Cardiac muscle cell (in vitro differentiated cells and primary cell): ENCODE data around the gene TIMM22. TPM values are rescaled to one million over a fixed set of nuclear protein-coding genes. Genes with fewer than 3 reads are reported as not detected.
"Not testable (repeated sequence)": the region's sequence is repeated elsewhere in the genome, so short reads cannot be mapped to it uniquely, and the experiment has no call there.

ENCODE experiments used
- DNase-seq, 2 donors: peaks; one replicate each; pipeline versions ENCODE4 v3.0.0 to v3.0.0-alpha.2; 2010 to 2017; ENCODE audit warnings: low read depth in 1 of 2, low spot score in 1 of 2
- H3K27ac ChIP-seq: fragments of 200-600 bp; sonication (generic); 2 replicates; pipeline ENCODE4 v1.5.1; 2016
- H3K27me3 ChIP-seq: fragments of 200-600 bp; sonication (generic); 2 replicates; pipeline ENCODE4 v1.6.0; 2016; ENCODE audit warnings: control low read depth
- H3K36me3 ChIP-seq: fragments of 200-600 bp; sonication (generic); 2 replicates; pipeline ENCODE4 v1.5.1; 2016; ENCODE audit warnings: control low read depth
- H3K4me1 ChIP-seq: fragments of 200-600 bp; sonication (generic); 2 replicates; pipeline ENCODE4 v1.8.1; 2017; ENCODE audit warnings: low read depth, mild to moderate bottlenecking, mixed run types
- H3K4me3 ChIP-seq: fragments of 200-600 bp; sonication (generic); 2 replicates; pipeline ENCODE4 v1.5.1; 2016; ENCODE audit warnings: mild to moderate bottlenecking
- H3K9me3 ChIP-seq: fragments of 200-600 bp; sonication (generic); 2 replicates; pipeline ENCODE4 v1.5.1; 2017; ENCODE audit warnings: low read depth, mild to moderate bottlenecking, control low read depth
- polyA plus RNA-seq: library from polyadenylated mRNA; unstranded; fragments of >200 nt; fragmentation: Nextera tagmentation; extraction: Ambion mirVana; gene quantifications from 2 replicates; pipeline ENCODE4 v1.2.1, GENCODE V29; 2016
- total RNA-seq: library from RNA; depleted of rRNA; stranded (reverse); fragments of >200 nt; gene quantifications from 2 replicates; pipeline ENCODE4 v1.2.3, GENCODE V29; 2016
- TF ChIP-seq, protein P1 (sequence below): IDR thresholded peaks from 2 replicates; pipeline ENCODE4 v1.5.1; 2012; ENCODE audit warnings: low read depth, mild to moderate bottlenecking, low read length

Gene TIMM22
- total and polyA plus RNA-seq, 2 experiments from 2014 or later = 28.4 to 33.1 TPM

DNA sequence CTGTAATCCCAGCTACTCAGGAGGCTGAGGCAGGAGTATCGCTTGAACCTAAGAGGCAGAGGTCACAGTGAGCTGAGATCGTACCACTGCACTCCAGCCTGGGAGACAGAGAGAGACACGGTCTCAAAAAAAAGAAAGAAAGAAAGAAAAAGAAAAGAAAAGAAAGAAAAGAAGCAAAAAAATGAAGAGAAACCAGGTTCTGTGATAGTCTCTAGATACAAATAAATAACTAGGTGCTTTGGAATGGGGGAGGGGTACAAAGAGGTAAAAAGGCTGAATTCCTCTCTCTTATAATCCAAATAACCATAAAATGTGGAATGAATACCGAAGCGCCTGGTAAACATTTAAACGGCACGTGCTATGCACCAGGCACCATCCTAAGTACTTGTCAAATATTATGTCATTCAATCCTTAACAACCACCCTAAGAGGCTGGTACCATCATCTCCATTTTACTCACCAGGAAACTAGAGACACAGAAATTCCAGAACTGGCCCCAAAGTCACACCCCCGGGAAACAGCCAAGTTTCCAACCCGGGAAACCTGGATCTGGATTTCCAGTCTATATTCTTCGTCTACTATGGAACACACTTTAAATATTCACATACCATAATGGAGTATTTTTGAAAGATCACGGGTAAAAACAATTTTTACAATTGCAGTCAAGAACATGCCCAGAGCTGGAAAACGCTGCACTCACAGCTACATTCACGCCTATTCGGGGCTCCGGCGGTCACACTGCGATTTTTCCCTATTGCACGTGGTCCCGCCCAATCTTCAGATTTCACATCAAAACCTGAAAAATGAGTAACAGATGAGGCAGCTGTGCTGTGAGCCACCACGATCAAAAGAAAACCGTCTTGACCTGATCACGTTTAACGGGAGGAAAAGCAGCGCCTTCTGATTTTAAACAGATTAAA is 27.9 kb upstream of the TIMM22 start:
- no peaks in the 10 kb centered on the region for H3K36me3 ChIP-seq
- H3K27ac ChIP-seq = peak overlapping the region; percentile 89
- no peaks in the 10 kb centered on the region for H3K27me3 ChIP-seq
- no peaks in the 10 kb centered on the region for H3K9me3 ChIP-seq
- no peak for DNase-seq
- peaks cover 40% of the 10 kb centered on the region for H3K4me1 ChIP-seq
- TF ChIP-seq, protein P1, sequence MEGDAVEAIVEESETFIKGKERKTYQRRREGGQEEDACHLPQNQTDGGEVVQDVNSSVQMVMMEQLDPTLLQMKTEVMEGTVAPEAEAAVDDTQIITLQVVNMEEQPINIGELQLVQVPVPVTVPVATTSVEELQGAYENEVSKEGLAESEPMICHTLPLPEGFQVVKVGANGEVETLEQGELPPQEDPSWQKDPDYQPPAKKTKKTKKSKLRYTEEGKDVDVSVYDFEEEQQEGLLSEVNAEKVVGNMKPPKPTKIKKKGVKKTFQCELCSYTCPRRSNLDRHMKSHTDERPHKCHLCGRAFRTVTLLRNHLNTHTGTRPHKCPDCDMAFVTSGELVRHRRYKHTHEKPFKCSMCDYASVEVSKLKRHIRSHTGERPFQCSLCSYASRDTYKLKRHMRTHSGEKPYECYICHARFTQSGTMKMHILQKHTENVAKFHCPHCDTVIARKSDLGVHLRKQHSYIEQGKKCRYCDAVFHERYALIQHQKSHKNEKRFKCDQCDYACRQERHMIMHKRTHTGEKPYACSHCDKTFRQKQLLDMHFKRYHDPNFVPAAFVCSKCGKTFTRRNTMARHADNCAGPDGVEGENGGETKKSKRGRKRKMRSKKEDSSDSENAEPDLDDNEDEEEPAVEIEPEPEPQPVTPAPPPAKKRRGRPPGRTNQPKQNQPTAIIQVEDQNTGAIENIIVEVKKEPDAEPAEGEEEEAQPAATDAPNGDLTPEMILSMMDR = no peak
- H3K4me3 ChIP-seq = no peak overlapping the region

- H3K4me1 ChIP-seq = peaks cover 32% of the 10 kb centered on the region
- peak overlapping the region; percentile 89 for H3K27ac ChIP-seq
- TF ChIP-seq, protein P1 = no peak
- H3K9me3 ChIP-seq = no peaks in the 10 kb centered on the region
- no peak overlapping the region for H3K4me3 ChIP-seq
- no peaks in the 10 kb centered on the region for H3K36me3 ChIP-seq
- no peaks in the 10 kb centered on the region for H3K27me3 ChIP-seq
- no peak for DNase-seq
These were observed 27.0 kb upstream of the TIMM22 start for GRCh38 chr17:969811-970355.

GRCh38 chr17:970364-970763 is 26.6 kb upstream of the TIMM22 start:
- Histone ChIP-seq H3K36me3 (no peaks in the 10 kb centered on the region), H3K27ac (peak overlapping the region; percentile 89), H3K4me1 (peaks cover 31% of the 10 kb centered on the region), H3K9me3 (no peaks in the 10 kb centered on the region), H3K27me3 (no peaks in the 10 kb centered on the region), H3K4me3 (no peak overlapping the region)
- no peak for DNase-seq
- TF ChIP-seq, protein P1 = no peak

DNA sequence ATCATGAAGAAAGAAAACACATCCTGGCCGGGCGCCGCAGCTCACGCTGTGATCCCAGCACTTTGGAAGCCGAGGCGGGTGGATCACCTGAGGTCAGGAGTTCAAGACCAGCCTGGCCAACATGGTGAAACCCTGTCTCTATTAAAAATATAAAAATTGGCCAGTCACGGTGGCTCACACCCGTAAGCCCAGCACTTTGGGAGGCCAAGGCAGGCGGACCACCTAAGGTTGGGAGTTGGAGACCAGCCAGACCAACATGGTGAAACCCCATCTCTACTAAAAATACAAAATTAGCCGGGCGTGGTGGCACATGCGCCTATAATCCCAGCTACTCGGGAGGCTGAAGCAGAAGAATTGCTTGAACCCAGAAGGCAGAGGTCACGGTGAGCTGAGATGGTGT is 25.1 kb upstream of the TIMM22 start:
- not testable (repeated sequence) for H3K4me3 ChIP-seq, H3K9me3 ChIP-seq, H3K27ac ChIP-seq, H3K27me3 ChIP-seq, DNase-seq, H3K36me3 ChIP-seq
- peaks cover 42% of the 10 kb centered on the region for H3K4me1 ChIP-seq

DNA sequence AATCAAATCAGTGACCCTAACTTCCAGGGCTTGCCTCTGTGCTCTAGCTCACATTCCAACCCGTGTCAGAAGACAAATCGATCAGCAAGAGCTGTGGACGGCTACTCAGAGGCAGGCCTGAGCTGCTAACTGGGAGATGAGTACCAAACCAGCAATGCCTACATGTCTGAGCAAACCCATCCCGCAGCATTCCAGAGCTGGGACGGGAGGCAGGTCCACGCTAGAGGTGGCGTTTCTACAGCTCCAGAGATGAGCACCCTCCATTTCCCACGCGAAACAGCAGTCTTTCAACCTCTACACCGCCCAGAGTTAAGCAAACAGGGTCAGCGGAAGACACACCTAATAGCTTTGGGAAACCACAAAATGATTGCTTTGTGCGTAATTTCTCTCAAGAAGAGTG is 23.9 kb upstream of the TIMM22 start:
- Histone ChIP-seq H3K4me3 (no peak overlapping the region), H3K4me1 (peaks cover 52% of the 10 kb centered on the region), H3K36me3 (no peaks in the 10 kb centered on the region), H3K9me3 (no peaks in the 10 kb centered on the region), H3K27ac (no peak overlapping the region), H3K27me3 (no peaks in the 10 kb centered on the region)
- no peak for DNase-seq
- TF ChIP-seq, protein P1 = no peak

- Histone ChIP-seq H3K27ac (peak overlapping the region; percentile 49), H3K4me1 (peaks cover 43% of the 10 kb centered on the region)
- not testable (repeated sequence) for H3K36me3 ChIP-seq, DNase-seq, H3K9me3 ChIP-seq, H3K27me3 ChIP-seq, H3K4me3 ChIP-seq
These were observed 22.2 kb upstream of the TIMM22 start for GRCh38 chr17:974778-975177.
